ENCODE results near the gene CFAP20DC.
"Not testable (repeated sequence)": the region's sequence is repeated elsewhere in the genome, so short reads cannot be mapped to it uniquely, and the experiment has no call there.

The CFAP20DC gene

DNA sequence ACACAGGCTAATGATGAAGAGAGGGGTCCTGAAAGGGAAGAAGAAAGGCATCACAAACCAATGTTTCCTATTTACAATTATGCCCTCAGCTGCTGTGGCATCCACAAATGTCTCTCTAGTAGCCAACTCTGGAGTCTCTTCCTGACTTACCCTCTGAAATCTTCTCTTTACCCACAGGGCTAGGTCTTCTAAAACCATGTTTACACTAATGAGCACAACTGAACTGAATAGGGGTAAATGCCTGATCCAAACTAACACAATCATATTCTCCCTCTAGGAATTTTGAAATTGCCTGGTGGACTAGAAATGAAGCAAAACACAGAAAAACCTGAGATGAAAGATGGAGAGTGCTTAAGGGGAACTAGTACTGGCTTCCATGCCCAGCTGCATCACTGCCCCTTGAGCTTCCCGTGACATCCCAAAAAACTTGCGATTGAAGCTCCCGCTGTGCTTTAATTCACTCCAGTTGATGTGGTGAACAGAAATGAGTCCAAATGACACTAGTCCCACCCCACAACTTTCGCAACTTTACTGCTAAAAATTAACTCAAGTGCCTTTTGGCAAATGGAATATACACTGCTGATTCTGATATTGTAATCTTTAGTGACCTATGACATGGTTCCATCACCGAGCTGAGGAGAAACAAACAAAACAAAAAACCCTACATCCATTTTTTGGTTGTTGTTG, 32.8 kb downstream of the CFAP20DC start:
- DNase-seq = no peak

- no peak for DNase-seq
Measured at GRCh38 chr3:59013611-59014010, 36.2 kb downstream of the CFAP20DC start.

GRCh38 chr3:59006634-59007517, 42.9 kb downstream of the CFAP20DC start:
- no peak for DNase-seq

- DNase-seq = no peak
Measured at GRCh38 chr3:59001675-59002074, 48.1 kb downstream of the CFAP20DC start.

DNA sequence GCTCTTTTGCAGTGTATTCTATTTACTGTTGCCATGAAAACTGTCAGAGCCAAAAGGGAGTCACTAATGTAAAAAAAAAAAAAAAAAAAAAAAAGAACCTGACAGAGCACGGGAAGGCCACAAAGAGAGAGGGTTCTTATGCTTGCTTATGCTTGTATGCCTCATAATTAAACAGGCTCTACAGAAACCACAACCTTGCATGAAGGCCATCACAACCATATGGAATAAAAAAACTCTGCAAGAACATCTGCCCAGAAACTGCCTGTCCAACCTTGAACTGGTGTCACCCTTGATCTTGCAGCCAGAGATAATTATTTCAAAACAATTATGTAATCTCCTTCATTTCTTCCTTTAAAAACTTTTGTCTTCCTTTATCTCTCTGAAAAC, 50.1 kb downstream of the CFAP20DC start:
- DNase-seq = no peak

GRCh38 chr3:58999134-58999773, 50.6 kb downstream of the CFAP20DC start:
- no peak for DNase-seq

DNA sequence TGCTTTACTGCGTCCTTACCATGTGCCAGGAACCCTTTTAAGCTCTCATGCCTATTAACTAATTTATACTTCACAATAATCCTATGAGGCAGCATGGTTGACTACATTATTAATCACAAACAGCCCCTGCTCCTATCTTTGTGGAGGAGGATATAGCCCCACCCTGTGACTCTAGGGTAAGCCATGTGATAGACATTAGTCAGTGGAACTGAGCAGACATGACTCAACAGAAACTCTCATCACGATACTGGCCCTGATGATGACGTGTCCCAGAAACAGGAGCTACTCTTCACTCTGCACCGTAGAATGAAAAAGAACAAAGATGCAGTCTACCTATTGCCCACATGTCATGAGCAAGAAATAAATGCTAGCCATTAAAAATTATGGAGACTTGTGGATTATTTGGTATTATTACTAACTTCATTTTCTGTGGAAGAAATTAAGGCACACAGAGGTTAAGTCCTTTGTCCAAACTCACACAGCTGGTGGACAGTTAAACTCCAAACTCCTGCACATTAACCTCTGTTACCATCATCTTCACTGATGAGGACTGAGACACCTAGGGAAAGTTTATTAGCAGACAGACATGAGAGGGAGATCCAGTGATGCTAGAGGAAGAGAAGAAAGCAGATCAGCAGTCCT, 51.2 kb downstream of the CFAP20DC start:
- DNase-seq = no peak

DNA sequence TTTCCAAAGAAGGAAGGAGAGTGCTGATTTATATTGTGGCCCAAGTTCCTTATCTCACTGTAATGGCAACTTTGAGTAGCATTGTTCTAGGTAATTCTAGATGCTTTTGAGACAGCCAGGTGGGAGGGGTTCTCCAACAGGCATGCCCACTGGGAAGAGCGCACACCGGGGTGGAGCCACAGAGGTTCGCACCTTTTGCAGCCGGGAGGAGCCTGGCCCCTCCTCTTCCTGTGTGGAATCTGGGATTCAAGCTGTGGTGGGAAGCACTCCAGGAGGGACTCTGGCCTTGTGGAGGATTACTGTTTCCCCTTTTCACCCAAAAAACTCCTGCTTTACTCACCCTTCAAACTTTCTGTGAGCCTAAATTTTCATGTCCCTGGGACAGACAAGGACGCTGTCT, 53.1 kb downstream of the CFAP20DC start:
- DNase-seq = no peak

DNA sequence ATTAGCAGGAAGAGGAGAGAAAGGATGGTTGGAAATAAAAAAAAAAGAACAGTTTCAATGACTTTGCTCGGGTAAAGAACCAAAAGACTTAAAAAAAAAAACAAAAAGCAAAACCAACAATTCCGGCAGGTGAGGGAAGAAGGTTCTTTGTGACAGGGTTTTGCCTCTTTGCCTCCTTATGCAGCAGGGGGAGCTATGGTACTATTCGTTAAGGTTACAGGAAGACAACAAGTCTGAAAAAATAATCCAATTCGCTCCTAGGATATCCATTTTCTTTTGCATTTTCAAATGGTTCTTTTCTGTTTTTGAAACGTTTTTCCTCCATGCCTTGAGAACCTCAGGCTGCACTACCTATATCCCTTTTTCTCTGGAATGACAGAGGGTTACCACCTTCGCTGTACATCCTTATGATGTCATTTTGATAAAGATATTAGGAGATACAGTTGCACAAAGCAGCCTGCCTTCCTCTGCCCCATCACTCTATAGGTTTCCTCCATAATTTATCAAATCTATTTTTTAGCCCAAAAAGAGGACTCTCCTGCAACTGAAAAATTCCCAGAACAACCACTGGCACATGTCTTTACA, 55.0 kb downstream of the CFAP20DC start:
- no peak for DNase-seq

DNA sequence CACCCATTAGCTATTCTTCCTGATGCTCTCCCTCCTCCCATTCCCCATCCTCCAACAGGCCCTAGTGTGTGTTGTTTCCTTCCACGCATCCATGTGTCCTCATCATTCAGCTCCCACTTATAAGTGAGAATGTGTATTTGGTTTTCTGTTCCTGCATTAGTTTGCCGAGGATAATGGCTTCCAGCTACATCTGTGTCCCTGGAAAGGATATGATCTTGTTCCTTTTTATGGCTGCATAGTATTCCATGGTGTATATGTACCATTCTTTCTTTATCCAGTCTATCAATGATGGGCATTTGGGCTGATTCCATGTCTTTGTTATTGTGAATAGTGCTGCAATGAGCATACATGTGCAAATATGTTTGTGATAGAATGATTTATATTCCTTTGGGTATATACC, 56.3 kb downstream of the CFAP20DC start:
- no peak for DNase-seq

DNA sequence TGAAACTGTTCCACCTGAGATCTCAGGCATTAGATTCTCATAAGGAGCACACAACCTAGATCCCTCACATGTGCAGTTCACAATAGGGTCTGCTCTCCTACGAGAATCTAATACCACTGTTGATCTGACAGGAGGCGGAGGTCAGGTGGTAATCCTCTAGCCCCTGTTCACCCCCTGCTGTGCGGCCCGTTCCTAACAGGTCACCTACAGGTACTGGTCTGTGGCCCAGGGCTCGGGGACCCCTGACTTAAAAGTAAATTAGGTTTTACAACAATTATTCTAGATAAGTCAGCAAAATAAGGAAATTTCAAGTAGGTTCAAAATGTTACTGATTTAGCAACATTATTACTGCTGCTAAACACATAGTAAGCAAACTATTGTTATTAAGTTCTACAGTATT, 58.2 kb downstream of the CFAP20DC start:
- no peak for DNase-seq

DNA sequence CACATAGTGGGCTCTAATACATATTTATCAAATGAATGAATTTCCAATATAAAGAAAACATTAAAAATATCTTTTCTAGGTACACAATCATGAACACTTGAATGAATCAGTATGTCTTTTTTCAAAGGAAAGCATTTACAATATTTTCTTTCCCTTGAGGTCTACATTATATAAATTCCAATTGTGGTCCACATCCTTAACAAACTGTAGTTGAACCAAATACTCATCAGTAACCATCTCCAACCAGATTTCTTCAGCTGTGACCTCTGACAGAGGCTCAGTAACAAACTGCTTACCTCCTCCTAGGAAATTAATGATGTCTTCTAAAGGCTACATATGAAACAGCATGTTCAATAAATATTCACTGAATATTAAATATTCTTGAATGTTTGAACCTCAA, 58.8 kb downstream of the CFAP20DC start:
- DNase-seq = no peak

GRCh38 chr3:58989955-58990354, 59.9 kb downstream of the CFAP20DC start:
- no peak for DNase-seq

GRCh38 chr3:58989163-58989562, 60.7 kb downstream of the CFAP20DC start:
- DNase-seq = no peak

GRCh38 chr3:58988041-58988440, 61.8 kb downstream of the CFAP20DC start:
- DNase-seq = no peak

DNA sequence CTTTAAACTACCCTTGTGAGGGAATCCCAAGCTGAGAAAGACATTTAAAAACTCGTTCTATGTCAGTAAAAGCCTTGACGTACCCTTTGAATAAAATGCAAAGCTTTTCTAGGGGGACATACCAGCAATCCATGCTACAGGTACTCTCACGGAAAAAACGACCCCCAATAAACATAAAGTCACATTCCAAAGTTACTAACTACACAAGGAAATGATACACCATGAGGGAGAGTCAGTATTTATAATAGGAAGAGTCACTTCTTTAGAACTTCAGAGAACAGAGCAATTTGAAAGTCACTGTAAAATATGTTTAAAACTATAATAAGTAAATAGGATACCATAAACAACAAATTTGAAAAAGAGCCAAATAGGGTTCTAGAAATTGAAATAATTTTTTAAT, 63.2 kb downstream of the CFAP20DC start:
- no peak for DNase-seq

DNA sequence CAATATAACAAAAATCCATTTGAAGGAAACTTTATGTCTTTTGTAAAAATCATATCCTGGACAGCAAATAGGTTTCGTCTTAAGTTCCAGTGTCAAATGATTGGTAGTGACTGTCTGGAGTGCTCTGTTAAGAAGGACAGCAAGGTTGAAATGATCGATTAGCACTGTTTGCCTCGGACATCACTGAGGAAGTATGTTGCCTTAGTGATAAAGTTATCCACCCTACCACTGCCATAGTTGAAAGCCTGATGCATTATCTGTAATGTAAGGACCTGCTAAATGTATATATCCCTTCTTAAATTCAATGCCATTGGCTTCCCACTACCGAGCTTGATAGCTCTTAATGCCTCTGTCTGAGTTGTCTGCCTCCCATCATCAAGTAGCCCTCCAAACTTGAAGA, 70.0 kb downstream of the CFAP20DC start:
- no peak for DNase-seq

DNA sequence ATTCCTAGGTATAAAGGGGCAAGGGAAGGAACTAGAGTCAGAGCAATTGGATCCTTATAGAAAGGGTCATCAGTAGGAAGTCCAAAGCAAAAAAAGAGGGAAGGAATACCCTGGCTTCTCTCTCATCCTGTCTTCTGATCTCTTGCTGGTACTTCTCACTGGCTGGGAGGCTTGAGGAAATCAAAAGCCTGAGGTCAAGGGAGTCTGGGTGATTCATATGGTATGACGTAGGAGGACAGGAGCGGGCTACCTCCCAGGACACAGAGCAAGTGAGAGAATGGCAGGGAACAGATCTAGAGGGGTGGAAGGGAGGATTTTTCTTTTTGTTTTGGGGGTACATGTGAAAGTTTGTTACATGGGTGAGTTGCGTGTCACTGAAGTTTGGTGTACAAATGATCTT, 76.0 kb downstream of the CFAP20DC start:
- DNase-seq = no peak

GRCh38 chr3:58967866-58968265, 82.0 kb downstream of the CFAP20DC start:
- not testable (repeated sequence) for DNase-seq

DNA sequence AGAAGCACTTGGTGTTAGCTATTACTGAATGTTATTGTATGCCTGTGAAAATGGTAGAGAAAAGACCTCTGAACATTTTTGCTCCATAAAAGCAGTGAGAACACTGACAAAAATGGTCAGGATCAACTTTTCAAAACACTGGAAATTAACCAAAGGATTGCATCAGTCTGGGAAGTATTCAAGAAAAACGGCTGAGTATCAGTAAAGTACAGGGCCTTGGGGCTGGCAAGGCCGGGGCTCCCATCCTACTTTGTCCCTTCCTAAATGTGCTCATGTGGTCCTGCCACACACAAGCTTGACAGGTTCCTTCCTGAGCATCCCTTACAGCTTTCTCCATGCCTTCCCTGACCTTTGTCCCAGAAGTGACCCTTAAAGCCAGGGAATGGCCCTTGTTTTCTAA, 84.0 kb downstream of the CFAP20DC start:
- no peak for DNase-seq

DNA sequence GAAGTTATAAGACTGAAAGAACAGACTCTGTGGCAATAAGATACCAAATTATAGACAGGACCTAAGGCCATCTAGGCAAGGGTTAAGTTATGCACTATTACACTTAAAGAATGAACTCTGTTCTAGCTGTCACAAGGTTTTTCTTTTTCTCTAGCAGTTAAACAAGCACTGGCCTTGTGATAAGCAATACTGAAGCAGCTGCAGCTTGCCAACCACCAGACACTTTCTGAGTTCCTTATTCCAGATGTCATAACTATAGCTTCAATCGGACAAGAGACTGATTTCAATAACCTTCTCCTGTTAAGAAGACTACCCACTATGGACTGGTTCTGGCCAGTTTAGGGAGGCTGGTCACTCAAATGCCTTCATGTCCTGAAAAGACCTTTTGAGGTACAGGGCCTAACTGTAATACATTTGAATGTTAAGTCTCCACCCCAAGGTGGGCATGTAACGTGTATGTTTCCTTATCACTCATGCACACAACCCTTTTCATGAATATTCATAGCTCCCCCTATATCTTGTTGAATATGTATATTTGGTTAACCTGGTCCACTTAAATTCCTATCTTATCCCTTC, 85.8 kb downstream of the CFAP20DC start:
- DNase-seq = no peak

- no peak for DNase-seq
Measured at GRCh38 chr3:58962816-58963215, 87.0 kb downstream of the CFAP20DC start.
